22Rv1 (cell line): Measurements from ENCODE around the gene NEURL1.

Experiments
- ZFX ChIP-seq: fragments of 450-650 bp; IDR thresholded peaks from 2 replicates; pipeline ENCODE4 v1.6.1; 2017; ENCODE audit warnings: antibody characterized with exemption, borderline replicate concordance
- TF ChIP-seq, protein P1 (sequence below): fragments of 450-650 bp; IDR thresholded peaks from 2 replicates; pipeline ENCODE4 v1.5.1; 2017; ENCODE audit warnings: mild to moderate bottlenecking

DNA sequence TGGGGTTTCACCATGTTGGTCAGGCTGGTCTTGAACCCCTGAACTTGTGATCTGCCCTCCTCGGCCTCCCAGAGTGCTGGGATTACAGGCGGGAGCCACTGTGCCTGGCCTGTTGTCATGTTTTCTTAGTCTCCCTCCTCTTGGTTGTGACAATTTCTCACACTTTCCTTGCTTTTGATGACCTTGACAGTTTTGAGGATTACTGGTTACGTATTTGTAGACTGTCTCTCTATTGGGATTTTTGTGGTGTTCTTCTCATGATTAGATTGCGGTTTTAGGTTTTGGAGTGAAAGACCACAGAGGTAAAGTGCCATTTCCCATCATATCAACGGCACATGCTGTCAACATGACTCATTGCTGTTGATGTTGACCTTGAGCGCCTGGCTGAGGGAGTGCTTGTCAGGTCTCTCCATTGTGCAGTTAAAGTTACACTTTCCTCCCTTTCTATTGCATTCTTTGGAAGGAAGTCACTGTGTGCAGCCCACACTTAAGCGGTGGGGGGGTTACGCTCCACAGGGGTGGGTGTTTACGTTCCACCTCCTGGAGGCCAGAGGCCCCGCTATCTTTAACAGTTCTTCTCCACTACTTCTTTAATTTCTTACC, 10.8 kb downstream of the NEURL1 start:
- TF ChIP-seq, protein P1, sequence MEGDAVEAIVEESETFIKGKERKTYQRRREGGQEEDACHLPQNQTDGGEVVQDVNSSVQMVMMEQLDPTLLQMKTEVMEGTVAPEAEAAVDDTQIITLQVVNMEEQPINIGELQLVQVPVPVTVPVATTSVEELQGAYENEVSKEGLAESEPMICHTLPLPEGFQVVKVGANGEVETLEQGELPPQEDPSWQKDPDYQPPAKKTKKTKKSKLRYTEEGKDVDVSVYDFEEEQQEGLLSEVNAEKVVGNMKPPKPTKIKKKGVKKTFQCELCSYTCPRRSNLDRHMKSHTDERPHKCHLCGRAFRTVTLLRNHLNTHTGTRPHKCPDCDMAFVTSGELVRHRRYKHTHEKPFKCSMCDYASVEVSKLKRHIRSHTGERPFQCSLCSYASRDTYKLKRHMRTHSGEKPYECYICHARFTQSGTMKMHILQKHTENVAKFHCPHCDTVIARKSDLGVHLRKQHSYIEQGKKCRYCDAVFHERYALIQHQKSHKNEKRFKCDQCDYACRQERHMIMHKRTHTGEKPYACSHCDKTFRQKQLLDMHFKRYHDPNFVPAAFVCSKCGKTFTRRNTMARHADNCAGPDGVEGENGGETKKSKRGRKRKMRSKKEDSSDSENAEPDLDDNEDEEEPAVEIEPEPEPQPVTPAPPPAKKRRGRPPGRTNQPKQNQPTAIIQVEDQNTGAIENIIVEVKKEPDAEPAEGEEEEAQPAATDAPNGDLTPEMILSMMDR, result no peak
- no peak for TF ChIP-seq ZFX
